Measurements from ENCODE around the gene DENND1A.

The DENND1A gene

DNA sequence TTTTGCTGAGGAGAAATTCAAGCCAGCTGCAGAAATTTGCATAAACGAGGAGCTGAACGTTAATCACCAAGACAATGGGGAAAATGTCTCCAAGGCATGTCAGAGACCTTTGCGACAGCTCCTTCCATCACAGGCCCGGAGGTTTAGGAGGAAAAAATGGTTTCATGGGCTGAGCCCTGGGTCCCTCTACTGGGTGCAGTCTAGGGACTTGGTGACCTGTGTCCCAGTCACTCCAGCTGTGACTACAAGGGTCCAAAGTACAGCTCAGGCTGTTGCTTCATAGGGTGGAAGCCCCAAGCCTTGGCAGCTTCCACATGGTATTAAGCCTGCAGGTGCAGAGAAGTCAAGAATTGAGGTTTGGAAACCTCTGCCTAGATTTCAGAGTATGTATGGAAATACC lies 207.5 kb downstream of the DENND1A start:
- DNase-seq, result no peak

DNA sequence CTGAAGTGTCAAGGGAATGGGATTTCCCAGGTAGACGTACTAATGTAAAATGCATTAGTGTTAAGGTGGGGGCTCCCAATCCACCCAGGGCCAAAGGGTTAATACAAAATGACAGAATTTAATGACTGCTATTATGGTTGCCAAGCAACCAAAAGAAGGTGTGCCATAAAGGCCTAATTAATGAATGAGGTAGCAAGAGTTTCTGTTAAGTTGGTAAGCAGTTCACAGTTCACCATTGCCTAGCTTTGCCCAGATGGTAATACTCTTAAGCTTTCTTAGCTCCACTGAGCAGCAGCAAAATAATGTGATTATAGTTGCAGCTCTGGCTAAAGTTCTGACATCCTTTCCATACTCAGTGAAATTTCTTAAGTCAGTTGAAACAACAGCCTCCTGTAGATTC lies 211.7 kb downstream of the DENND1A start:
- no peak for DNase-seq

DNA sequence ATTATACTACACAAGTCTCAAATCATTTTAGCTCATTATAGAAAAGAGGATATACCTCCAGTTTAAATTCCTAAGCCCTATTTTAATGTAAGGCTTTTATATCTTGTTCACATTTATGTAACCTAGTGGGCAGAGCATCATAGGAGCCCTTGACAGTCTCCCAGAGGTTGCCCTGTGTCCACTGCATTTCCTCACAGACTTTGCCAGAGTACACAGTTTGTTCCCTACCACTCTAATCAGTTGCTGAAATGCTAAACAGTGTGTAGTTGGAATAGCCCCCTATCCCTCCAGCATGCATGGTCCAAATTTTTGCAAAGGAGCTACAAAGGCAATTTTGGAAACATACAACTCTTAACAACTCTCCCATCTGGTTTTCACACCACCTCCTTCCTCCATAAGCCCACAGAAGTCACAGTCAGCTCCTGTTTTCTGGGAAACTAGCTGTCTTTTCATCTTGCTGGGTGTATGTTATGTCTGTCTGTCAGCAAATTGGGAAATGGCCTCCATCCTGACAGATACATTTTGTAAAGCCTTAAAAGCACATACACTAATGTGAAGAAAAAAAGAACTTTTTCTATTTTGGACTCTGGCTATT lies 212.2 kb downstream of the DENND1A start:
- DNase-seq, result no peak

DNA sequence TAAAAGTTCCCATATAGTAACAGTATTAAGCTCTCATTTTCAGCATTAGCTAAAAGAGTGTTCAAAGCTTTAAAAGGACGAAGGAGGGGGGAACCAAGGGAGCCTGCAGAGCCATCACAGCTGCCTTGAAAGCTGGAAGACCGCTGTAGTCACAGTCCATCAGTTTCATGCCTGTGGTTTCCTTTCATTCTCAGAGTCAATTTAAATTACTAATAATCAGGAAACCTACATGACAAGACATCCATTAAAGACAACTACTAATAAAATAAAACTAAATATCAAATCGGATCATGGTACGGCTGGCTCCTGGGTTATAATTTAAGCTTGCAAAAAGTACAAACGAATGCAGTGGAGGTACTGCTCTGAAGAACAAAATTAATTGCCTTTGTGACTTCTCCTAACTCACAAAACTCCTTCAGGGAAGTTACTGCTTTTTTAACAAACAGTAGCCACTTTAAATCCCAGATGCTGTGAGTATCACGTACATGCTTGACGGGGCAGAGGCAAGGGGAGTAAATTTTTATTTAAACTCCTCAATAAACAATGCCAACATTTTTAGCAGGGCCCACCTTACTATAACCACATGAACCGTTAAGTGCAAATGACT lies 213.5 kb downstream of the DENND1A start:
- DNase-seq, result no peak

DNA sequence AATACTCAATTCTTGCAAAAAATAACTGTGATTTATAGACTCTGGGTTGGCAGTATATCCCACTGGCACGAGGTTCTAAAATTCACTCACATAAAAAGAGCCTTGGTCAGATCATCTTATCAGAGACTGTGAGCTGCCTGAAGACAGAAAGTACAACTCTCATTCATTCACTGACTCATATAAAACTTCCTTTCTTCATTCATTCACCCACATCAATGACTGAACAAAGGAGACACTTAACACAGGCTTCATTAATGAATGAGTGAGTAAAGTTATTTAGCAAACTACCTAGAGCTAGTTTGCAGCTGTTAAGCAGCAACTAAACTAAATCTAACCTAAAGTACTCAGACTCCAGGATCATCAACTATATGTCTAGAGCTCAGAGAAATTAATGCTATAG lies 214.7 kb downstream of the DENND1A start:
- DNase-seq, result no peak

DNA sequence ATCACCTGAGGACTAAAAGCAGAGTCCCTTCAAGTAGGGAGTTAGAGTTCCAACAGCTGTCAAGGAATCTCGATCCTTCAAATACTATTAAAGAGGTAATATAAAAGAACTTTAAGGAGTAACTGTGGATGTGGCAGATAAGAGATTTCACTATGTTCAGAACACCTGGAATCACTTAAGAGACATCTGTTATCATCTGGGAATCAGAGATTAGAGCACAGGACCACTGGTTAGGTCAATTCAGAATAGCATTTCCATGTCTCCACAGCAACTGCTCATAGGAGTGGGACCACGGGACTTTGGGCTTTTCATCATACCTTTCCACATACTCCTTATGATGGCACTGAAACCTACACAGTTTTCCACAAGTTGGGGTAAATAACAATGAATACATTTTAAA lies 216.6 kb downstream of the DENND1A start:
- no peak for DNase-seq

DNA sequence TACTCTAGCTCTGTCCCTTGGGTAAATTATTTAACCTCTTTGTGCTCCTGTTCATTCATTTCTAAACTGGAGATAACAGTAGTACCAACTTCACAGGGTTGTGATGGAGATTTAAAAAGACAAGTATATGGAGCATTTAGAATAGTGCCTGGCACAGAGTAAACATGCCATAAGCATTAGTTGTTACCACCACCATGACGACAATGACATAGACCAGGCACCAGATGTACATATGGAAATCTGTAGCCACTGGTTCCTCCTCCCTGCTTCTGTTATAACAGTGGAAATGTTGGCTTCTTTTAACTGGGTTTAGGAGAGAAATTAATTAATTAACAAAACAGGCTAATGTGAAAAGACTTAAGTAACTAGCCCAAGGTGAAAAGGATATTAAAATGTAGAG lies 217.5 kb downstream of the DENND1A start:
- DNase-seq, result no peak

DNA sequence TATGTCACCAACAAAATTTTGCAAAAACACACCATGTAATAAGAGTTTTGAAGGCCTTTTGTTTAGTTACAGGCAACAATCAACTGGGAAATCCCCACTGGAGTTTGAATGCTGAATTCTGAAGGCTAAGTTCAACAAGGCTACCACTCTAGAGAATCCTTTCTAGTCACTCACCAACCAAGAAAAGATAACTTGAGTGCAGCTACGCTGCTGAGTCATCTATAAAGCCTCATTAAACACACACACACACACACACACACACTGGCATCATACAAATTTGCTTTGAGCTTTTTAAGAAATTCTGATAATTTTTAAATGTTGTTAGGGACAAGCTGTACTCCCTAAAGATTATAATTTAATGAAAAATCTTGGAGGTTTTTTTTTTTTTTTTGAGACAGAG lies 219.6 kb downstream of the DENND1A start:
- DNase-seq, result no peak

DNA sequence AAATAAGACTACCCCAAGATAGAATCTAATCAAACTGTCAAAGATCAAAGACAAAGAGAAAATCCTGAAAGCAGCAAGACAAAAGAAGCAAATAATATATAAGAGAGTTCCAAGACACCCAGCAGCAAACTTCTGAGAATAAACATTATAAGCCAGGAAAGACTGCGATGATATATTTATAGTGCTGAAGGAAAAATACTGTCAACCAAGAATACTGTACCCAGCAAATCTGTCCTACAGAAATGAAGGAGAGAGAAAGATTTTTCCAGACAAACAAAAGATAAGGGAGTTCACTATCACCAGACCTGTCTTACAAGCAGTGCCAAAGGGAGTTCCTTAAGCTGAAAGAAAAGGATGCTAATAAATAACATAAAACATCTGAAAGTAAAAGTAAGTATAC lies 227.4 kb downstream of the DENND1A start:
- no peak for DNase-seq

DNA sequence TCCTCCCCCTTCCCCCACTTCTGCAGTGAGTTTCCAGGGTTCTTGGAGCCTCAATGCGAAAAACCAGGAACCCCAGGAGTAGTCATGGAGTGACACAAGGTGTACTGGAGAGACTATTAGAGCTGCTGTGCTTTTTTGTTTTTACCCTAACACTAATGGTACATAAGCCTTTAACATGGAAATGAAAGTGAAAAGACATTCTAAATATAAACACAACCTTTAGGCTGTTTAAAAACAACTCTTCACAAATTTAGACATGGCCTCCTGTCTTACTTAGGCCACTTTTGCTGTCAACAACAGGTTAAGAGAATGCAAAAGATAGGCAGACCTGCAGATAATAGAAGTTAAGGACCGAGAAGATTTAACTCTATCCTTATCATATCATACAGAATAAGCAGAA lies 232.2 kb downstream of the DENND1A start:
- no peak for DNase-seq

DNA sequence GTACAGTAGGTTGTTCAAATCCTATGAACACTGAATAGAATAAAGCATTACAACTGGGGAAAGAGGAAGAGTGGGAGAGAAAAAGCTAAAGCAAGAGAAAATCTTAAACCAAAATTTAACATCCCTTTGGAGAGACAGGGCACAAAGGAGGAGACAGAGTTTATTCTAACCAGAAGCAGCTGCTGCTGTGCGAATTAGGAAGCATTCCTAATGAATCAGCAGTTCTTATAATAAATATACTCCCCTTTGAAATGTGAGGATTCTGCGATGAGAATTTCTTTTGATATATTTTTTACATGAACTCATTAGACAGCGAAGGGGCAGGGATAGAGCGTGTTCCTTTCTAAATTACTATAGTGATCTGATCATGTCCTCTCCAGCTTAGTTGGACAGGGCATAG lies 233.4 kb downstream of the DENND1A start:
- DNase-seq, result no peak

DNA sequence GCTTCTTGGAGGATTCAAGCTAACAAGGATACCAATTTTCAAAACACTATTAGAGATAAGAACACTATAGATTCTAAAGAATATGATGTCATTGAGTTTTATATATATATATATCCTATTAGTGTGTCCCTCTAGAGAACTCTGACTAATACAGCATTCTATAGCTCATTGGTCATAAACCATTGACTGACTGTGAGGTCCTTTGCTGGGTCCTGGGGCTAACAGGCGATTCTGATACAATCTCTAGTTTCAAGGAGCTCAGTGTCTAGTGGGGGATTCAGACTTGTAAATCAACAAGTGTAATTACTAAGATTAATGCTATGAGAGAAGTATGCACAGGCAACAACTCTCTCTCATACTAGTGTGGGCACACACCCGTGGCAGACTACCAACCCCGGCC lies 234.5 kb downstream of the DENND1A start:
- DNase-seq, result no peak

DNA sequence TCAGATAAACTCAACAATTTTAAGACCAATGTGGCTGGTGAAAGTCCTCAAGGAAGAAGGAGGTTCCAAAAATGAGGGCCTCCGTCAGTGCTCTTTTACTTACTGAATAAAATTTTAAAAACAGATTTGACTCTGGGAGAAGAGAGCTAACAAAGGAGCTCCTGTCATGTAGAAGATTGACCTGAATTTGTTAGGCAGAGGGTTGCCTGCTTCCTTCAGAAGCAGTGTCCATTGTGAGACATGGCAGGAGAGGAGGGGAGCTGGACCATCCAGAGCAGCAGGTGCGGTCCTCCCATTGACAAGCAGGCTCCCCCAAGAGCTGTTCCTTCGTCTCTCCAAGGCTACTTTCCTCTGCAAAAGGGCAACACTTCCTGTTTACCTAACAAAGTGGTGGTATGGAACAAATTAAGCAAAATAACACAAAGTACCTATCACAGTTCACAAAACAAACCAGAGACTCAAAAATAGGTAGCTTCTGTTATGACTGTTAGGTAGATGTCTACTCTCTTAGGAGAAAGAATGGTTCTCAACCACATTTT lies 238.1 kb downstream of the DENND1A start:
- no peak for DNase-seq

DNA sequence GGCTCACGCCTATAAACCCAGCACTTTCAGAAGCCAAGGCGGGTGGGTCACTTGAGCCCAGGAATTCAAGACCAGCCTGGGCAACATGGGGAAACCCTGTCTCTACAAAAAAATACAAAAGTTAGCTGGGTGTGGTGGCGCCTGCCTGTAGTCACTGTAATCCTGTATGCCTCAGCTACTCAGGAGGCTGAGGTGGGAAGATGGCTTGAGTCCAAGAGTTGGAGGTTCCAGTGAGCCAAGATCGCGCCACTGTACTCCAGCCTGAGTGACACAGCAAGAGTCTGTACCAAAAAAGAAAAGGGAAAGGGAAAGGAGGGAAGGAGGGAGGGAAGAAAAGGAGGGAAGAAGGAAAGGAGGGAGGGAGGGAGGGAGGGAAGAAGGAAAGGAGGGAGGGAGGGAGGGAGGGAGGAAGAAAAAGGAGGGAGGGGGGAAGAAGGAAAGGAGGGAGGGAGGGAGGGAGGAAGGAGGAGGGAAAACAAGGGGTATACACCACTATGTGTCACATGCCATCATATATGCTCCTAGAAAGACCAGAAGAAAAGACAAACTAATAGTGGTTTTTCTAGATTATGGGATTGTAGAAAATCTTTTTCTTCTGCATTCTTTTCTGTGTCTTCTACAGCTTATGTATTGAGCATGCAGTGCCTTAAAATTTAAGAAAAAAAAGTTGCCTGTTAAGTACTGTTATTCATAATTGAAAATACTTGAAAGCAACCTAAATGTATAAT lies 240.1 kb downstream of the DENND1A start:
- DNase-seq, result peak in 1 of 2 experiments; percentile 3

DNA sequence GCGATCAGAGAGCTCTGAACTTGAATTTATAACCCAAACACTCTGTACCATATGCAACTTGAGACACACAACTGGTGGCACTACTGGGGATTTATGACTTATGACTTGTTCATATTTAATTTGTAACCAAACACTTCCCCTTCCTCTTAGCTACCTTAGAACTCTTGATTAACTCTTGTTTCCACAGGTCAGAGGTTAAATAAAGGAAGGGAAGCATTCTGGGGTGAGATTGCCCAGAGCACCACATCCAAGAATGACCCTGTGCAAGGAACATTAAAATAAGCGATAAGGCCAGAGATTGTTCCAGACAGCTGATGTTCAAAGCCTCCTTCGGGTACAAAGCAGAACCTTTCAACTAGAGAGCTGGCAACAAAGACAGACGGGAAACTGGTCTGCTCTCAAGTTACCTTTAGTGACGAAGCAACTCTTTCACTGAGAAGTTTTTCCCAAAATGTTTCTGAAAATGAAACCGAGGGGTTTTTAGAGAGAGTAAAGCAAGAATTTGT lies 242.6 kb downstream of the DENND1A start:
- DNase-seq, result no peak

DNA sequence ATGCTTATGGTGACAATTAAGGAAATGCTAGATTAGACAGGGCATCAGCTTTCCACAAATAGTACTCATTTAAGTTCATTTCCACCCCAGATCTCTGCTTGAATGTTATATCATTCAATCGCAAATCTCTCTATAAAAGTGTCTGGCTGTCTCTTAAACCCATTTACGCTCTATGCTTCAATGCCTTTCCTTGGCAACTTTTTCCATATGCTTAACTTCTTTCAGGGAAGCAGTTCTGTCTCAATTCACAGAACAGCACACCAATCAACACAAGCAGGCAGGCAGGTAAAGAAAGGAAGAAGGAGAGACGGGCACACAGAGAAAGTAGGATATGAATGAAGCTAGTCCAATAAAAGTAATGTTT lies 243.1 kb downstream of the DENND1A start:
- DNase-seq, result no peak

DNA sequence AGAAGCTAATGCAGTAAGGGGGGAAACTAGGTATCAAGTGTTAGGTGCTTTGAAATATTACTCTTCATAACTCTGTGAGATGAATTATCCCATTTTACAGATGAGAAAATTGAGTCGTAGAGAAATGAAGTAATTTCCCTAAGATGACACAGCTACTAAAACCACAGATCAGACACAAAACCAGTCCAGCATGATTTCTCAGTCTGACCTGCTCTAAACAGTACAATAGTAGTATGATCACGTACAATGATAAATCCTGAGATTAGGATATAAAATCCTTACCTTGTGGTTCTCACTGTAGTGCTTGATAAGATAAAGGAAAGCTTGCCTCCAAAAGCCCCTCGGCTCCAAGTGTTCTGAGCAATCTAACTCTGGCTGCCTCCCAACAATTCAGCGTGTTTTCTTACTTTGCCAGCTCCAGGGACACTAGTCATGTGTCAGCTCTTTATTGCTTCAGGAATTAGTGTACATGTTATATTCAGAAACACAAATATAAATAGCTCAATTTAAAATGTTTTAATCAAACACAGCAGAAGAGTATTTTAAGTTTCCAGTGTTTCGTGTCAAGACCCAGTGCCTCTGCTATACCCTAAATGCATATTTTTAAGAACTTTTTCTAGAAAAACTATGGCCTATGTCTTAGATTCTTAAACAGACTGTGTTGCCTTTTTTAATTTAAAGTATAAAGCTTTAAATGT lies 243.6 kb downstream of the DENND1A start:
- DNase-seq, result peak; percentile 9 to 40

DNA sequence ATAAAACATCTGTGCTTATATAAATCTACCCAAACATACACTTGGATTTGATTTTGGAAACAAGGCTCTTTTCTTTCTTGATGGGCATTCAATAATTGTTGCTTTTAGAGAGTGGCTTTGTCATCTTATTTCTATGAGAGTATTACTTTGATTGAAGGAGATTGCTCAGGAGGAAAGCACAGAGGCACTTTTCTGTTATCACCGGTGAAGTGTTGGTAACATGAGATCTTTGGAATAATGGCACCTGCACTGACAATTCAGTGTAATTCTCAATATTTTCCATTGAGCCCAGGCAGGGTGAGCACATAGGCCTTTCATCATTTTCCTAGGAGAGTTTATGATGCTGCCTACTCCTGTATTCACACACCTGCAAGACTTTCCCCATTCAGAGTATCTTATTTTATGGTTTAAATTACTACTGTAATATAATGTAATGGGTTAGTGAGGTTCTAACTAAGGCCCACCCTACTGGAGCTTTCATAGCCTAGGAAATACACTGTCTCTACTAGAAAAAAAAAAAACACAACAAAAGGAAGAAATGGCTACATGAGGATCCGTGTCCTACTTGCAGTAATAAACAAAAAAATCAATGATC lies 244.3 kb downstream of the DENND1A start:
- DNase-seq, result no peak

DNA sequence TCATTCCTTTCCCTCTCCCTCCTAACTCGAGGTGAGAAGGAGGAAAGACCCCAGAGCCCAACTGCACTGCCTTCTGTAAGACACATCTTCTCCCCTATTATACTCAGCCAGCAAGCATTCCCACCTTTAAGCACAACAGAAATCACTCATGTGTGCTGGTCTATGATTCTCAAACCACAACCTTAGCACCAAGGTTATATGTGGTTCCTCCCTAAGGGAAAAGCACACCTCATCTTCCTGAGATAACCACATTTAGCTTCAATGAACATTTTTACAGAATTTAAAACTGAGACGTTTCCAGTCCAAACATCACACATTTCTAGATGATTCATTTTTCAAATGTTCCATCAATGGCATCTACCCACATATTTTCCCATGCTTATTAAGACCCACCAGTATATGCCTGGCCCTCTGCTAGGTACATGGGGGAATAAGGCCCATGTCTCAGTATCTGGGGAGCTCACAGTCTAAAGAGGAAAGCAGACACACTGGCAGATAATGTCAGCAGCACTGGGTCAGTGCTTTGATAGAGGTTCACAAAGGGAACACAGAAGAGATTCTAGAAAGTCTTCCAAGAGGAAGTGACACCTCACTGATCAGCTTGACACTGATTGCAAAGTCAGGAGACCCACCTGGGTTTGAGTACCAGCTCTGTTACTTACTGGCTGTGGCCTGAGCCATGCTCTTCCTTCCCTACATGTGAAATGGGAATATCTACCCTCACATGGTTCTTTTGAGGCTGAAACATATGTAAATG lies 245.4 kb downstream of the DENND1A start:
- DNase-seq, result no peak

DNA sequence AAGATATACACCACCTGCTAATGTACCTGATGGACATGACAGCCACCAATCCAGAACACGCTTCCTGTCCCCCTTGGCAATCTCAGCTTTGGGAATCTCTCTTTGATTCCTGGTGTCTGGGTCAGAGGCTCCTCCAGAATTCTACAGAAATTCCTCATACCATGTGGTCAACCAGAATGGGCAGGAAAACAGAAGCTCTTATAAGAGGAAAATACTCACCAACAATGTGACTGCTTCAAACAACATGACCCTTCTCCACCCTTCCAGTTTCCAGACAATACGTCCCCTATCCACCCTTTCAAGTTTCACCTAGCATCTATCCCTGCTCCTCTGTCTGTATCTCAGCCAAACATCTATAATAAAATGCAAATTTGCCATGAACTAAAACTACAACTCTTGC lies 247.2 kb downstream of the DENND1A start:
- no peak for DNase-seq

DNA sequence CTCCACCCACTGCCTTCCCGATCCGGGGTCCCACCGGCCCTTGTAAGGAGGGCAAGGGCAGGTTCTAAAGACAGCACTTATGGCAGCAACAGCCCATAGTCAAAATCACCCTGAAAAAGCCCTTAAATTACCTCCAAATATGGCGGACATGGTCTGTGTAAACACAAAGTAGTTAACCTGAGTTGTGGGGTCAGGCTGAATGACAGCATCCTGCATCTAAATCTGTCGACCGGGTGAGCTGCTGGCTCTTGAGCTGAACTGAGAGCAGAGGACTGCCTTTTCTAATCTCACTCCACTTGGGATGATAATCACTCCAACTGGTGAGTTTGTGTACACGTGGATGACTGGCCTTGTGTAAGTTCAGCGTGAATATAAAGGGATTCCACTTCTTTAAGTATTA lies 249.6 kb downstream of the DENND1A start:
- DNase-seq, result no peak

DNA sequence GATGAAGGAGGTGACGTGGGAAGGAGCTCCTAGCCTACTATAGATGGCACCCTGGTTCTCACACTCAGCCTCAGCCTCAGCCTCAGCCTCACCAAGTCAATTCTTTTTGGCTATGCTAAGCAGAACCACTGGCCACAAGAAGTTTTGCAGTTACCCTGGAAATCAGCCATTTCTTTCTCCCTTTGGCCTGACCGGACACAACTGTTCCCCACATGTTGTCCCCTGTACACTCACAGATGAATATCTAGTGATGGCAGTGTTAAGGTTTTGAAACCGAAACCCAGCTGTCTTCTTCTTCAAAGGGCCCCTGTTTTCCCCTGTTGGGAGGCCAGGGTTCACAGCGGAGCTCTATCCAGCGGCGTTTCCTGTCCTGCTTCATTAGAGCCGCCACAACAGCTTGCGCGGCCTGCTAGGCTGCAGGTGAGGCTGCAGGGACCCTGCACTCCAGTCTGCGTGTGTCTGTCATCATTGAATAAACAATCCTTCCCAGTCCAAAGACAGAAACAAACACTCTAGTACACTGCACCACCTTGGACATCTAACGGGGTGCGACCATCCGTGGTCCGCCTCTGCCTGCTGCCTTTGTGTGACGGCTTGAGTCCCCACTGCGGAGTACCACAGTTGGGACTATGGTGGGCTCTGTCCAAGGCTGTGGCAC lies 250.5 kb downstream of the DENND1A start:
- no peak for DNase-seq

All from NCI-H446 (cell line).